Large intestine (tissue), 3 donors: Measurements from ENCODE around the gene C1orf122. TPM values are rescaled to one million over a fixed set of nuclear protein-coding genes. Genes with fewer than 3 reads are reported as not detected.
A peak's percentile ranks its signal among the peaks of the same experiment; 100 is the strongest.

Experiments
- DNase-seq, 2 donors: peaks; one replicate each; pipeline versions ENCODE4 v3.0.0 to v3.0.0-alpha.2; 2013
- H3K27ac ChIP-seq: one replicate; pipeline ENCODE4 v1.5.1; 2013; ENCODE audit warnings: low read length
- H3K27me3 ChIP-seq: 2 replicates; pipeline ENCODE4 v1.6.1; 2013; ENCODE audit warnings: low read length; ENCODE audit not compliant: control insufficient read depth, insufficient read depth
- H3K36me3 ChIP-seq: 2 replicates; pipeline ENCODE4 v1.6.1; 2013; ENCODE audit warnings: low read length; ENCODE audit not compliant: control insufficient read depth, insufficient read depth
- H3K4me1 ChIP-seq: one replicate; pipeline ENCODE4 v1.6.1; 2013; ENCODE audit warnings: low read length; ENCODE audit not compliant: control insufficient read depth, insufficient read depth
- H3K4me3 ChIP-seq: one replicate; pipeline ENCODE4 v1.5.1; 2013; ENCODE audit warnings: low read length
- H3K9me3 ChIP-seq: one replicate; pipeline ENCODE4 v1.6.1; 2013; ENCODE audit warnings: mild to moderate bottlenecking, low read depth, low read length, moderate library complexity; ENCODE audit not compliant: control insufficient read depth
- WGBS: methylation state at CpG from one replicate; pipeline ENCODE4 v1.1.5; 2013; ENCODE audit warnings: low lambda C conversion rate; ENCODE audit not compliant: insufficient coverage; 5-methylcytosine and 5-hydroxymethylcytosine counted together
- polyA plus RNA-seq: library from polyadenylated mRNA; unstranded; fragments of 120-200 nt; gene quantifications from one replicate; pipeline ENCODE4 v1.2.1, GENCODE V29; 2013

The C1orf122 gene
- polyA plus RNA-seq, 1 donor = 35.2 TPM

DNA sequence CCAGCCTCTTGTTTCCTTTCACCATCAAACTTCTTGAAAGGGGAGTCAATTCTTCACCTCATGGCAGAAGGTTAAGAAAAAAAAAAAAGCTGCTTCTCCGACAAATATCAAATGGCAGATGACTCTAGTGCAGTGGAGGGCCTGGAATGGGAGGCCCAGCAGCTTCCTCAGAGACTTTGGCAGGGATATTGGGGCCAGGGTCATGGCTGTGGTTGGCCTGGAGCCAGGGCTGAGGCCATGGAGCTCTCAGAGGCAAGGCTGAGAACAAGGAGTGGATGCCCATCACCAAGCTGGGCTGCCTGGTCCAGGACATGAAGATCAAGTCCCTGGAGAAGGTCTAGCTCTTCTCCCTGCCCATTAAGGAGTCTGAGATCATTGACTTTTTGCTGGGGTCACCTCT lies 33.1 kb downstream of the C1orf122 start:
- no peaks in the 10 kb centered on the region for H3K27me3 ChIP-seq
- no peak for DNase-seq
- peaks cover 42% of the 10 kb centered on the region for H3K36me3 ChIP-seq
- H3K9me3 ChIP-seq = no peaks in the 10 kb centered on the region
- H3K4me3 ChIP-seq = no peak overlapping the region
- WGBS = no CpG with 5 or more reads among the region's 1 CpG
- H3K4me1 ChIP-seq = no peaks in the 10 kb centered on the region
- H3K27ac ChIP-seq = no peak overlapping the region

GRCh38 chr1:37841652-37842051 lies 34.1 kb downstream of the C1orf122 start:
- WGBS = 83% methylated on average over 1 of the region's 3 CpGs
- Histone ChIP-seq H3K36me3 (peaks cover 39% of the 10 kb centered on the region), H3K27ac (no peak overlapping the region), H3K4me3 (no peak overlapping the region), H3K9me3 (no peaks in the 10 kb centered on the region), H3K27me3 (no peaks in the 10 kb centered on the region), H3K4me1 (no peaks in the 10 kb centered on the region)
- no peak for DNase-seq

- Histone ChIP-seq H3K9me3 (no peaks in the 10 kb centered on the region), H3K27ac (no peak overlapping the region), H3K4me1 (peaks cover 5% of the 10 kb centered on the region), H3K4me3 (no peak overlapping the region), H3K36me3 (peaks cover 22% of the 10 kb centered on the region), H3K27me3 (no peaks in the 10 kb centered on the region)
- DNase-seq = no peak
These were observed 36.9 kb downstream of the C1orf122 start for GRCh38 chr1:37844536-37844935.

GRCh38 chr1:37845049-37845646 lies 37.6 kb downstream of the C1orf122 start:
- WGBS = no CpG with 5 or more reads among the region's 5 CpGs
- no peak for DNase-seq
- H3K4me1 ChIP-seq = peaks cover 5% of the 10 kb centered on the region
- H3K9me3 ChIP-seq = no peaks in the 10 kb centered on the region
- no peak overlapping the region for H3K4me3 ChIP-seq
- no peaks in the 10 kb centered on the region for H3K27me3 ChIP-seq
- no peak overlapping the region for H3K27ac ChIP-seq
- peaks cover 20% of the 10 kb centered on the region for H3K36me3 ChIP-seq

- Histone ChIP-seq H3K4me1 (peaks cover 5% of the 10 kb centered on the region), H3K36me3 (peaks cover 17% of the 10 kb centered on the region), H3K4me3 (no peak overlapping the region), H3K27ac (no peak overlapping the region), H3K9me3 (no peaks in the 10 kb centered on the region), H3K27me3 (no peaks in the 10 kb centered on the region)
- DNase-seq = no peak
- WGBS = no CpG with 5 or more reads among the region's 3 CpGs
These were observed 38.2 kb downstream of the C1orf122 start for GRCh38 chr1:37845786-37846185.

DNA sequence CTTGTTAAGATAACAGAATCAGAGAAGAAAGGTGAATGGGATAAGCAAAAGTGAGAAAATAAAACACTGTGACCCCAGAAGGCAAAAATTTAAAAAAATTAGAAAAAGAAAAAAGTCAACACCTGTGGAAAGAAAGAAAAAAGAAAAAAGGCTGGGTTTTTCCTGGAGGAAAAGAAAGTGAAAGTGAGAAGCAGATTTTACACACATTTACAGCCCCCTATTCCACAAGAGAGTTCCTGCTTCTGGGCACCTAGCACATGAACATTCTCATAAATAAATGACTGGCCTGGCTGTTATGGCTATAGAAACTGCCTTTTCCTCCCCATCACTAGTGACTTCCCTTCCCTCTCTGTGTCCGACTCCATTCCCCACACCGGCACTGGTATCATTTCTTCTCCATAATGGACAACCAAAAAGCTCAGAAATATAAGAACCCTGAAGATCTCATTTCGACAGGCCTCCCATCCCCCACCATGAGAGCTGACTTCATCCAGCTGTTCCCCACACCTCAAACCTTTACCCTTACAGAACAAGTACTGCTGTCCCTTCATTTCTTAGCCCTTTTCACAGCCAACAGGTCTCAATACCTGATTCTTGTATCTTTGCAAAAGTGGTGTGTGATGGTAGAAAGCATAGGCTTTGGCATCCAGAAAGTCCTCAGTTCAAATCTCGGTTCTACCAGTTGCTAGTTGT lies 39.2 kb downstream of the C1orf122 start:
- peak in 1 of 2 donors; percentile 46 for DNase-seq
- Histone ChIP-seq H3K9me3 (no peaks in the 10 kb centered on the region), H3K36me3 (peaks cover 13% of the 10 kb centered on the region), H3K27me3 (no peaks in the 10 kb centered on the region), H3K4me3 (no peak overlapping the region), H3K27ac (no peak overlapping the region), H3K4me1 (peaks cover 5% of the 10 kb centered on the region)
- WGBS = no CpG with 5 or more reads among the region's 4 CpGs

DNA sequence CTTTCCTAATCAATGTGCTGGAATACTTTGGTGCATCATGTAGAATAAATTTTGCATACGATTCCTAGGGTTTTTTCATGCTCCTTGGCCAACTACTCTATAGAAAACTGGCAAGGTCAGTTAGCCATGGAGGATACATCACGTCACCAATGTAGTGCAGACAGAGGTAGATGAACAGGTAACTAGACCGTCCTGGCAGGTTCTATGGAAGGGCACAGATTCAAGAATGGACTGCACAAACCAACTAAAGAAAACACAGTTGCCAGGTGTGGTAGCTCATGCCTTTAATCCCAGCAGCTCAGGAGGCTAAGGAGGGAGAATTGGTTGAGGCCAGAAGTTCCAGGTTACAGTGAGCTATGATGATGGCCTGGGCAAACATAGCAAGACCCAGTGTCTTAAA lies 41.9 kb downstream of the C1orf122 start:
- Histone ChIP-seq H3K27ac (no peak overlapping the region), H3K27me3 (no peaks in the 10 kb centered on the region), H3K4me1 (peaks cover 5% of the 10 kb centered on the region), H3K36me3 (peaks cover 19% of the 10 kb centered on the region), H3K4me3 (no peak overlapping the region), H3K9me3 (no peaks in the 10 kb centered on the region)
- no peak for DNase-seq
- 100% methylated on average over 1 of the region's 3 CpGs for WGBS

DNA sequence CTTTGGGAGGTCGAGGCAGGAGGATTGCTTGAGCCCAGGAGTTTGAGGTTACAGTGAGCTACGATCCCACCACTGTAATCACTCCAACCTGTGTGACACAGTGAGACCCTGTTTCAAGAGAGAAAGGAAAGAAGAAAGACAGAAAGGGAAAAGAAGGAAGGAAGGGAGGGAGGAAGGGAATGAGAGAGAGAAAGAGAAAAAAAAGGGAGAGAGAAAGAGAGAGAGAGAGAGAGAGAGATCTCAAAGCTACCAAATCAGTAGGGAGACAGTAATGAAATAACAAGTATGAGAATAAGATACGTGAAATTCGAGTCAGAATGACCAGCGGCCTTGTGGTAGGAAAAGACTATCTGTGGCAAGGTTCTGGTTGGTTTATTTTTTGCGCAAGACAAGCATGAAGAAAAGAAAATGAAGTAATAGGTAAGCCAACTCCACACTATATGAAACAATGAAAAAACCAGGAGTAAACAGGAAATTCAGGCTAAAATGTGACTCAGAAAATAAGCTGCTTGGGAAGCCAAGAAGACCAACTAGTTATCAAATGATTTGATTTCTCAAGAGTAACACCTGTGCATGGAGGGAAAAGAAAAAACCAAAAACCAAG lies 42.9 kb downstream of the C1orf122 start:
- Histone ChIP-seq H3K4me1 (peaks cover 5% of the 10 kb centered on the region), H3K9me3 (no peaks in the 10 kb centered on the region), H3K36me3 (peaks cover 20% of the 10 kb centered on the region), H3K27ac (no peak overlapping the region), H3K27me3 (no peaks in the 10 kb centered on the region), H3K4me3 (no peak overlapping the region)
- WGBS = 100% methylated on average over 4 of the region's 6 CpGs
- no peak for DNase-seq

DNA sequence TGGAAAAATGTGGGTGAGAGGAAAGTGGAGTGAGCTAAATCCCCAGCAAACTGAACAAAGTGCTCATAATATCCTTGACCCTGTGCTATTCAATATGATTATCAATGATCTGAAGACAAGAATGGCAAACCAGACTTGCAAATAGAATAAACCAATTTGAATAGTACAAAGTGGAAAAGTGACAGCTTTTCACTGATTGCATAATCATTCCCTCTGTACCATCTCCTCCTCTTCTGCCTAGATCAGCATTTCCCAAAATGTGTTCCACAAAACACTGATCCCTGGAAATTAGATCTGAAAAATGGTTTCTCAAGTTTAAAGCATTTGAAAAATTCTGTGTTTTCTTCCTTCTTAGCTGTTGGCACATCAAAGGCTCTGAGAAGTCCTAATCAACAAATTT lies 43.7 kb downstream of the C1orf122 start:
- peaks cover 20% of the 10 kb centered on the region for H3K36me3 ChIP-seq
- no peaks in the 10 kb centered on the region for H3K27me3 ChIP-seq
- H3K4me3 ChIP-seq = no peak overlapping the region
- H3K27ac ChIP-seq = no peak overlapping the region
- peaks cover 5% of the 10 kb centered on the region for H3K4me1 ChIP-seq
- no peak for DNase-seq
- H3K9me3 ChIP-seq = no peaks in the 10 kb centered on the region

DNA sequence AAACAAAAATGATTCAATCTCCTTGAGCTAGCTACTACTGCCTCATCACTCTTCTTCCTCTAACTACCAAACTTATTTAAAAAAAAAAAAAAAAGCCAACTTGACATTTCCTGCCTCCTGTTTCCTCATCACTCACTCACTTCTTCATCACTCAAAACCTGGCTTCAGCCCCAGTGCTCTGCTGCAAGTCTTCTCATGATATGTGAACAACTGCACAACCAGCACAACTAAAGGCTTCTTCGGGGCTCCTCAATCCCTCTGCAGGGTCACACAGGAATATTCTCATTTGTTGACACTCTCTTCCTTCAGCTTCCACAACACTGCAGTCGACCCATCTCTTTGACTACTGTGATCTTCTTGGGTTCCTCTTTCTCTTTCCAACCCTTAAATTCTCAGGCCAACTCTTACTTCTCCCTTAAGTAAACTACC lies 44.2 kb downstream of the C1orf122 start:
- DNase-seq = no peak
- no CpG with 5 or more reads among the region's 2 CpGs for WGBS
- no peaks in the 10 kb centered on the region for H3K27me3 ChIP-seq
- peaks cover 4% of the 10 kb centered on the region for H3K4me1 ChIP-seq
- H3K4me3 ChIP-seq = no peak overlapping the region
- peaks cover 20% of the 10 kb centered on the region for H3K36me3 ChIP-seq
- H3K27ac ChIP-seq = no peak overlapping the region
- H3K9me3 ChIP-seq = no peaks in the 10 kb centered on the region

DNA sequence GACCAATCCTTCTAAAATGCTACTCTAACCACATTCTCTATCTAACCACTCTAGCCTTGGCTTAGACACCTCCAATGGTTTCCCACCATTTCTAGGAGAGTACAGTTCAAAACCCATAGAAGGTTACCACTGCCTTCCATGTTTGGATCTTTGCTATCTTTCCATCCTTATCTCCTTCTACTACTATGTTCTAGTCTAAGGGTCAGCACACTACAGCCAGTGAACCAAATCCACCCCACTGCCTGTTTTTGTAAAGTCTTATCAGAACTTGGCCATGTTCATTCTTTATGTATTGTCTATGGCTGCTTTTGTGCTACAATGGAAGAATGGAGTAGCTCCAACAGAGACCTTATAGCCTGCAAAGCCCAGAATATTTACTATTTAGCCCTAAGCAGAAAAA lies 45.6 kb downstream of the C1orf122 start:
- no peak for DNase-seq
- Histone ChIP-seq H3K36me3 (peaks cover 21% of the 10 kb centered on the region), H3K4me1 (no peaks in the 10 kb centered on the region)

More for the DNA sequence above, 45.6 kb downstream of the C1orf122 start:
- no peaks in the 10 kb centered on the region for H3K9me3 ChIP-seq
- no peak overlapping the region for H3K4me3 ChIP-seq
- no peaks in the 10 kb centered on the region for H3K27me3 ChIP-seq
- H3K27ac ChIP-seq = no peak overlapping the region
